Endodermal cell (in vitro differentiated cells): ENCODE data around the gene TCF7. TPM values are rescaled to one million over a fixed set of nuclear protein-coding genes. Genes with fewer than 3 reads are reported as not detected.

Source experiments
- DNase-seq: peaks from one replicate; pipeline ENCODE4 v3.0.0-alpha.2; 2017
- H3K27ac ChIP-seq: 2 replicates; pipeline ENCODE4 v1.5.1; 2013; ENCODE audit warnings: mild to moderate bottlenecking, low read depth, low read length, moderate library complexity
- H3K27me3 ChIP-seq: 2 replicates; pipeline ENCODE4 v1.6.1; 2013; ENCODE audit warnings: mild to moderate bottlenecking, low read length, moderate library complexity; ENCODE audit not compliant: insufficient read depth, control insufficient read depth, poor library complexity, severe bottlenecking
- H3K36me3 ChIP-seq: 2 replicates; pipeline ENCODE4 v1.7.0; 2013; ENCODE audit warnings: mild to moderate bottlenecking, low read length, moderate library complexity; ENCODE audit not compliant: control insufficient read depth, insufficient read depth
- H3K4me1 ChIP-seq: one replicate; pipeline ENCODE4 v1.7.0; 2013; ENCODE audit warnings: low read length; ENCODE audit not compliant: control insufficient read depth, insufficient read depth
- H3K4me3 ChIP-seq: 2 replicates; pipeline ENCODE4 v1.5.1; 2013; ENCODE audit warnings: mild to moderate bottlenecking, low read length, moderate library complexity
- H3K9ac ChIP-seq: 2 replicates; pipeline ENCODE4 v1.6.1; 2013; ENCODE audit warnings: mild to moderate bottlenecking, low read length, moderate library complexity; ENCODE audit not compliant: poor library complexity, severe bottlenecking; ENCODE audit errors: extremely low read depth
- H3K9me3 ChIP-seq: 2 replicates; pipeline ENCODE4 v1.6.1; 2013; ENCODE audit warnings: mild to moderate bottlenecking, low read length, moderate library complexity; ENCODE audit not compliant: control insufficient read depth
- H3K27ac Mint-ChIP-seq: 2 replicates; pipeline ENCODE4 v1.8.0; 2020; ENCODE audit warnings: mixed read lengths
- H3K27me3 Mint-ChIP-seq: 2 replicates; pipeline ENCODE4 v1.8.0; 2021; ENCODE audit warnings: mild to moderate bottlenecking, mixed read lengths; ENCODE audit not compliant: insufficient read depth
- H3K36me3 Mint-ChIP-seq: 2 replicates; pipeline ENCODE4 v1.8.0; 2020; ENCODE audit warnings: low read depth, mixed read lengths
- H3K4me1 Mint-ChIP-seq: 2 replicates; pipeline ENCODE4 v1.8.0; 2020; ENCODE audit warnings: mixed read lengths
- H3K4me3 Mint-ChIP-seq: 2 replicates; pipeline ENCODE4 v1.8.0; 2020; ENCODE audit warnings: mild to moderate bottlenecking, moderate library complexity, mixed read lengths
- H3K9me3 Mint-ChIP-seq: 2 replicates; pipeline ENCODE4 v1.8.0; 2020; ENCODE audit warnings: mild to moderate bottlenecking, mixed read lengths
- WGBS, 2 experiments: methylation state at CpG; one replicate each; pipeline versions ENCODE4 v1.1.5 to v1.1.7; 2013; ENCODE audit warnings: missing lambda C conversion rate in 2 of 2, mixed read lengths in 1 of 2; ENCODE audit not compliant: insufficient coverage in 1 of 2, insufficient read length in 1 of 2; 5-methylcytosine and 5-hydroxymethylcytosine counted together
- total RNA-seq, 2 donors: library from RNA; stranded (reverse); fragmentation: NEBNext Ultra II Directional in 1 of 2; extraction: Animal tissue kit (Norgen Biotek cat#: 25700) in 1 of 2; gene quantifications; 2 replicates in 1 of 2; 3 replicates in 1 of 2; pipeline ENCODE4 v1.2.1, GENCODE V29; 2021
- TF ChIP-seq, protein P1 (sequence below): fragments of 200-600 bp; sonication (generic); conservative IDR thresholded peaks from 2 replicates; pipeline ENCODE4 v1.5.0; 2021; ENCODE audit warnings: antibody characterized with exemption, mild to moderate bottlenecking

The TCF7 gene
- total RNA-seq, 2 donors from 2014 or later = 14.9 to 19.4 TPM

GRCh38 chr5:134073404-134073803 lies 41.1 kb upstream of the TCF7 start:
- H3K27me3 ChIP-seq = no peaks in the 10 kb centered on the region
- H3K4me3 ChIP-seq = no peak overlapping the region
- H3K4me1 ChIP-seq = no peaks in the 10 kb centered on the region
- Mint-ChIP-seq H3K36me3 (no peaks in the 10 kb centered on the region), H3K27ac (no peak overlapping the region), H3K4me3 (no peak overlapping the region), H3K4me1 (peaks cover 7% of the 10 kb centered on the region), H3K27me3 (peaks cover 13% of the 10 kb centered on the region), H3K9me3 (no peaks in the 10 kb centered on the region)
- no peaks in the 10 kb centered on the region for H3K36me3 ChIP-seq
- DNase-seq = no peak
- H3K27ac ChIP-seq = no peak overlapping the region
- WGBS, 2 experiments = 65 to 100% methylated on average over 1 to 2 of the region's 2 CpGs
- TF ChIP-seq, protein P1, sequence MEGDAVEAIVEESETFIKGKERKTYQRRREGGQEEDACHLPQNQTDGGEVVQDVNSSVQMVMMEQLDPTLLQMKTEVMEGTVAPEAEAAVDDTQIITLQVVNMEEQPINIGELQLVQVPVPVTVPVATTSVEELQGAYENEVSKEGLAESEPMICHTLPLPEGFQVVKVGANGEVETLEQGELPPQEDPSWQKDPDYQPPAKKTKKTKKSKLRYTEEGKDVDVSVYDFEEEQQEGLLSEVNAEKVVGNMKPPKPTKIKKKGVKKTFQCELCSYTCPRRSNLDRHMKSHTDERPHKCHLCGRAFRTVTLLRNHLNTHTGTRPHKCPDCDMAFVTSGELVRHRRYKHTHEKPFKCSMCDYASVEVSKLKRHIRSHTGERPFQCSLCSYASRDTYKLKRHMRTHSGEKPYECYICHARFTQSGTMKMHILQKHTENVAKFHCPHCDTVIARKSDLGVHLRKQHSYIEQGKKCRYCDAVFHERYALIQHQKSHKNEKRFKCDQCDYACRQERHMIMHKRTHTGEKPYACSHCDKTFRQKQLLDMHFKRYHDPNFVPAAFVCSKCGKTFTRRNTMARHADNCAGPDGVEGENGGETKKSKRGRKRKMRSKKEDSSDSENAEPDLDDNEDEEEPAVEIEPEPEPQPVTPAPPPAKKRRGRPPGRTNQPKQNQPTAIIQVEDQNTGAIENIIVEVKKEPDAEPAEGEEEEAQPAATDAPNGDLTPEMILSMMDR = no peak
- no peak overlapping the region for H3K9ac ChIP-seq
- H3K9me3 ChIP-seq = no peaks in the 10 kb centered on the region

DNA sequence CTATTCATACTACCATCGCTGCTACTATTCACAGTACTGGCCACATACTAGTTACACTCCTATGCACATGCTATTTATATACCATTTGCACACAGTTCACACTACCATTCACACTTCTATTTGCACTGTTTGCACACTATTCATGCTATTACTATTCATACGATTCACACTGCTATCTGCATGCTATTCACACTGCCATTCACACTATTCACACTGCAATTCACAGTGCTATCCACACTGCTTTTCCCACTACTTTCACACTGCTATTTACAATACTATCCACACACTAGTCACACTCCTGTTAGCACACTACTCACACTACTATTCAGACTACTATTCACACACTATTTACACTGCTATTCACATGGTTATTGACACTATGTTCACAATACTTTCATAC lies 39.4 kb upstream of the TCF7 start:
- Histone ChIP-seq H3K27me3 (no peaks in the 10 kb centered on the region), H3K36me3 (no peaks in the 10 kb centered on the region), H3K27ac (no peak overlapping the region), H3K9me3 (no peaks in the 10 kb centered on the region), H3K4me3 (no peak overlapping the region), H3K9ac (no peak overlapping the region), H3K4me1 (no peaks in the 10 kb centered on the region)
- TF ChIP-seq, protein P1 = no peak
- WGBS, 2 experiments = 94 to 100% methylated on average over 2 of the region's 2 CpGs
- Mint-ChIP-seq H3K27ac (no peak overlapping the region), H3K27me3 (peaks cover 13% of the 10 kb centered on the region), H3K4me3 (no peak overlapping the region), H3K36me3 (no peaks in the 10 kb centered on the region), H3K9me3 (no peaks in the 10 kb centered on the region), H3K4me1 (peaks cover 11% of the 10 kb centered on the region)
- DNase-seq = no peak

DNA sequence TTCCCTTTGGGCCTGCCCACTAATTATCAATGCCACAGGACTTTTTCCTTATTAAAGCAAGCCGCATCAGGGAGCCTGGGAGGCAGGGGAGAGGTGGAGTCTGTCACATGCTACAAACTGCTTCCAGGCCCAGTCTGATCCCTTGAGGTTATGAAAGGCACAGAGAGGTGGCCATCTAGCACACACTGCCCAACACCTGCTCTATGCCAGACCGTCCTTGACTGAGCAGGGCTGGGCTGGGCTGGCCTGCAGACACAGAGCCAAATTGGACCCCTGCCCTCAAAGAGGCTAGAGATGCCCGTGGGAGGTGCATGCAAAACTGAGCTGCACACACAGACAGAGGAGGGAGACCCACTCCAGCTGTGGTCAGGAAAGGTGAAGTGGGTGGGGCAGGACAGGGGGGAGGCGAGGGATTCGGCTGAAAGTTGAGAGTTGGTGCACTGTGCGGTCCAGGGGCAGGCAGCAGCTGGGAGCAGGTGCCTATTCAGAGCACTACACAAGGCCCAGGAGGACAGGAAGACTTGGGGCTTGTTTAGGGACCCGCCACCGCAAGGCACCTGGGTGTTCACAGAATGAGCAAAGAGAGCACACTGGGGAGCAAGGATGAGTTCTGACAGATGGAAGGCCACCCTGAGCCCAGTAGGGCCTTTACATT lies 36.4 kb upstream of the TCF7 start:
- H3K27me3 Mint-ChIP-seq = no peaks in the 10 kb centered on the region
- no peak for DNase-seq
- H3K27ac ChIP-seq = no peak overlapping the region
- no peak overlapping the region for H3K4me3 ChIP-seq
- H3K4me1 Mint-ChIP-seq = peaks cover 8% of the 10 kb centered on the region
- no peaks in the 10 kb centered on the region for H3K4me1 ChIP-seq
- H3K27me3 ChIP-seq = no peaks in the 10 kb centered on the region
- WGBS, 2 experiments = 83 to 85% methylated on average over 7 to 8 of the region's 8 CpGs
- no peaks in the 10 kb centered on the region for H3K9me3 Mint-ChIP-seq
- H3K36me3 Mint-ChIP-seq = no peaks in the 10 kb centered on the region
- no peaks in the 10 kb centered on the region for H3K9me3 ChIP-seq
- H3K36me3 ChIP-seq = no peaks in the 10 kb centered on the region
- H3K4me3 Mint-ChIP-seq = no peak overlapping the region
- no peak overlapping the region for H3K27ac Mint-ChIP-seq
- no peak overlapping the region for H3K9ac ChIP-seq
- TF ChIP-seq, protein P1 = no peak
